NCI-H345 (cell line): ENCODE measurements around the gene SNRNP70.

Experiments used
- DNase-seq: peaks from one replicate; lab custom pipeline; 2025; lab: John Stamatoyannopoulos, UW

Gene SNRNP70

DNA sequence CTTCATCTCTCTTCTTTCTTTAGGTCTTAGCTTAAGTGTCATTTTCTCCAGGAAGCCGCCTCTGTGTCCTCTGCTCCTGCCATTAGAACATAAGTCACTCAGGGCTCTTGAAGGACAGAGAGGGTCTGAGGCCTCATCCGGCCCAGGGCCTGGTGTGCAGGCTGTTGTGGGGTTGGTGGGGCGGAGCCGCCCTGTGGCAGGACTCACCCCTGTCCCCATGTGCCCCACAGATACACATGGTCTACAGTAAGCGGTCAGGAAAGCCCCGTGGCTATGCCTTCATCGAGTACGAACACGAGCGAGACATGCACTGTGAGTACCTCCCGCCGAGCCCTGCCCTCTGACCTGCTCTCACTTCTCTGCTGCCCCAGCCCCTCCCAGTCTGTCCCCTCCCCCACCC is 15.9 kb downstream of the SNRNP70 start:
- DNase-seq: no peak

DNA sequence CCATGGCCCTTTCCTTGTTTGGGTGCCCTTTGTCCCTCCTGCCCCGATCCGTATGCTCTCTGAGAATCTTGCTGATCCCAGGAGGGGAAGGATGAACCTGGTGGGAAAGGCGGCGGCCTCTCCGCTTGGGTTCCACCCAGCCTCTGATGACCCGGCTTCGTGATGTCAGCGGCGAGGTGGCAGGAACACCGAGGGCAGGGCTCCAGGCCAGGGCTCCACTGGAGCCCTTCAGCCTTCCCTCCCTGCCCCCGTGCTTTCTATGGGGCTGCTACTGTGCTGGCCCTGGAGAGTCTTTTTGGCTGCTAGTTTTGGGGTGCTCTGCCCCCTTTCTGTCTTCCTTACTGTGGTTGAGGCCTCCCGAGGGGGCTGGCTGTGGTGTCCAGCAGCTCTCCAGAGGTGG is 17.1 kb downstream of the SNRNP70 start:
- no peak for DNase-seq

DNA sequence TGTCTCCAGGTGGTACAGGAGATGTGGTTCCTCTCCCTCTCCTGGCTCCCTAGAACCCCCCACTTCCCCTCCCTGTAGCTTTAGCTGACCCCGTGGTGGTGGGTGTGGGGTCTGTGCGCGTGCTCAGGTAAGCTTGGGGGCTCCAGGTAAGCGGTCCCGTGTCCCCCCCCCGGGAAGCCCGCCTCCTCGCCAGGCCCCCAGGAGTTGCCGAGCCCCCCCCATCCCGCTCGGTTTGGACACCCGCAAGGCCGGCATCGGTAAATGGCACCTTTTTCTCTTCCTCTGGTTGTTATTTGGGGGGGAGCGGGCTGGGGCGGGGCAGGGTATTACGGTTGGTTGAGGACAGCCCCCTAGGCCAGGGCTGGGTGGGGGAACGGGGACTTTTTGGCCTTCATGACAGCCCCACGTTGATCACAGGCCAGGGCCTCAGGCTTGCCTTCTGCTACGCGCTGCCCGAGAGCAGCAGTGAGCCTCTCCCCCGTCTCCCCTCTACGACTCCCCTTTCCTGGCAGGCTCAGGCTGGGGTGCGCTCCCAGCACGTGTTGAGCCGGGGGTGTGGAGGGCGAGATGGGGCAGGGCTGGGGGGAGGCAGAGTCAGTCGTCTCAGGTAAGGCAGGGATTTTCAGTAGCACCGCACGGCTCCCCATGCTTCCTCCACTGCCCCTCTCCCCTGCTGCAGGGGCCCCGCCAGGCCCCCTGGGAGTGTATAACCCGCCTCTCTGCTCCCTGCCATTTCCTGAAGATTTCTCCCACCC is 18.3 kb downstream of the SNRNP70 start:
- DNase-seq: no peak

DNA sequence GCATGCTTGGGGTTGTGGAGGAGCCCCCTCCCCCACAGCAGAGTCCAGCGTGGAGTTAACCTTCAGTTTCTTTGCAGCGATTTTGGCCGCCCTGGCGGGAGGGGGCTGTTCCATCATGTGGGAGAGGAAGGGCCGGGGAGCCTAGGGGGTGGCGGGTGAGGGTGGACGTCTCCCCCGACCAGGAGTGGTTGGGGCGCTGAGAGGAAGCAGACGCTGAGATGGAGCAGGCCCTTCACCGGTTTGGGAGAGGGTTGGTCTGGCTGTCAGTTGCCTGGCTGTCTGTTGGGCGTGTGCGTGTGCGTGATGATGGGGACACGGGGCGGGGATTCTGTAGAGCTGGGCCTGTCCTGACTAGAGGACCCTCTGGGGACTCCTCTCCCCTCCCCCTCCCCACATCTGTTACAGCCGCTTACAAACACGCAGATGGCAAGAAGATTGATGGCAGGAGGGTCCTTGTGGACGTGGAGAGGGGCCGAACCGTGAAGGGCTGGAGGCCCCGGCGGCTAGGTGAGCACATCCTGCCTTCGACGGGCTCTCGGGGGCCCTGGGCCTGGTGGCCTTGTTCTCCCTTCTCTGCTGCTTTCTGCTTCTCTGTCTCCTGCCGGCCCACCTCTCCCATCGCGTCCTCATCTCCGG is 19.1 kb downstream of the SNRNP70 start:
- no peak for DNase-seq

DNA sequence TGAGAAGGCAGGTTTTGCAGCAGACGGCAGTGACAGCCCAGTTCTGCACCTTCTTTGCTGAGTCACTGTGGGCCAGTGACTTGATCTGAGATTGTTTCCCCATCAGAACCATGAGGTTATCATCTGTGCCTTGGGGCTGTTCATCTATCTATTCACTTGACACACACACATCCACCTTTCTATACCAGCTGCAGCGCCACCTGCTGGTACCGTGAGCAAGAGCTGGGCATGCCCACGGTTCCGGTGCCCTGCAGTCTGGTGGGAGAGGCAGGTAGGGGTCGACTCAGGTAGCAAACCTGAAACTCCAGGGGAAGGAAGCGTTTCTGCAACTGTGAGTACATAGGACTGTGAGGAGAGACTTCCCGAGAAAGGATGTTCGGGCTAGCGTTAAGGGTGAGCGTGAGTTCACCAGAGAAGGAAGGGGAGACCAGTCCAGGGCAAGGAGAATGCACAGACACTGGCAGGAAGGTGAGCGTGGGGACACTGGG is 21.4 kb downstream of the SNRNP70 start:
- peak; percentile 33 for DNase-seq

DNA sequence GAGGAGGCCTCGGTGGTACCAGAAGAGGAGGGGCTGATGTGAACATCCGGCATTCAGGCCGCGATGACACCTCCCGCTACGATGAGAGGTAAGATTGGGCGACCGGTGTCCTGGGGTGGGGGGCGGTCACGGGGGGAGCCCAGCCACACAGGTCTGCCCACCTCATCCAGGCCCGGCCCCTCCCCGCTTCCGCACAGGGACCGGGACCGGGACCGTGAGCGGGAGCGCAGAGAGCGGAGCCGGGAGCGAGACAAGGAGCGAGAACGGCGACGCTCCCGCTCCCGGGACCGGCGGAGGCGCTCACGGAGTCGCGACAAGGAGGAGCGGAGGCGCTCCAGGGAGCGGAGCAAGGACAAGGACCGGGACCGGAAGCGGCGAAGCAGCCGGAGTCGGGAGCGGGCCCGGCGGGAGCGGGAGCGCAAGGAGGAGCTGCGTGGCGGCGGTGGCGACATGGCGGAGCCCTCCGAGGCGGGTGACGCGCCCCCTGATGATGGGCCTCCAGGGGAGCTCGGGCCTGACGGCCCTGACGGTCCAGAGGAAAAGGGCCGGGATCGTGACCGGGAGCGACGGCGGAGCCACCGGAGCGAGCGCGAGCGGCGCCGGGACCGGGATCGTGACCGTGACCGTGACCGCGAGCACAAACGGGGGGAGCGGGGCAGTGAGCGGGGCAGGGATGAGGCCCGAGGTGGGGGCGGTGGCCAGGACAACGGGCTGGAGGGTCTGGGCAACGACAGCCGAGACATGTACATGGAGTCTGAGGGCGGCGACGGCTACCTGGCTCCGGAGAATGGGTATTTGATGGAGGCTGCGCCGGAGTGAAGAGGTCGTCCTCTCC is 22.6 kb downstream of the SNRNP70 start:
- no peak for DNase-seq

DNA sequence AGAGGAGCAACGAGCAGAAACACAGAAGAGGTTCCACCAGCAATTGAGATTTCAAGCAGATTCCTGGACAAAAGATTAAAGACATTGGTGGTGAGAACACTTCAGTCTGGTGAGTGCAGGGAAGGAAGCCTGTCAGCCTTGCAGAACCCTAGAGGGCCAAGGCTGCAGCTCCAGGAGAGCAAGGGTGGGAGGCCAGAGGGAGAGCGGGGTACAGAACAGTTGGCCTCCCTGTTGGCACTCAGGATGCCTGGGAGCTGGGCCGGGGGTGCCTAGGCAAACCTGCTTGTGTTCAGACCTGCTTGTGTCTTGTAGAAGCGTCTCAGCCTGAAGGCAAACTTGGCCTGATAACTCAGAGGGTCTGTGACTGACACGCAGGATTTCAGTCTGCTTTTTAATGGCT is 23.8 kb downstream of the SNRNP70 start:
- no peak for DNase-seq

DNA sequence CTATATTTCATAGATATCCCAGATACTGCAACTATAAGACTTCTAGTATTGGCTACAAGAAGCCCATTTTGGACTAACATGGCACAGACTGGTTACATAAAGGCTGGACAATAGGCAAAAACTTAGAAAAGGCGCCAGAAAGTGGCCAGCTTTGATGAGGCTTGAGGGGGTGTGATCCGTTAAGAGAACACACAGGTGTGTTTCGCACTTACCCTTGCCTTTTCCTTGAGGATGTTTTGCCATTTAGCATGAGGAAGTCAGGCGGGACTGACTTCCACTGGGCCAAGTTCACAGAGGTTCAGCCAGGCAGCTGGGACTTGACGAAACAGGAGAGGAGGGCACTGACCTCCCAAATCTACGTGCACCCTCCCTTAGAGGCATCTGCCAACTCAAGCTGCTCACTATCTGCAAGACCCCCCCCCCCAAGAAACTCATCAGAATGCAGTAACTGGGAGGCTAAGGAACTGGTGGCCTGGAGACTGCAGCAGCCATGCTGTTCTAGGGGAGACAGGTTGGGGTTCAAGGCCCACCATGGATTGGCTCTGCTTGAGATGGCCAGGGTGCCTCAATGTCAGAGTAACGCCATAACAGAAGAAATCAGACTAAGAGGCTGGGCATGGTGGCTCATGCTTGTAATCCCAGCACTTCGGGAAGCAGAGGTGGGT is 24.4 kb downstream of the SNRNP70 start:
- DNase-seq: no peak

DNA sequence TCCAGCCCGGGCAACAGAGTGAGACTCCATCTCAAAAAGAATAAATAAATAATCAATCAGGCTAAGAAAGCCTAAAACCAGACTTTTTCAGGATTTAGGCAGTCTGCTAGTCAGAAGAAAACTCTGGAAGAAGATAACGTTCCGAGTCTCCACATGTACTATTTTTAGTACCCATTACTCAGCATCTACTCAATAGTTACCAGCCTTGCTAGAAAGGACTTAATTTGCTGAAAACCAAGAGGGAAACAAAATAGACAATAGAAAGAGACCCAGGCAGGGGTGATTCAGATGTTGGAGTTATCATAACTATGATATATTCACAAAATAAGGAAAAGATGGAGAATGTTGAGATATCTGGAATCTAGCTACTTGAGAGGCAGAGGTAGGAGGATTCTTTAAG is 25.3 kb downstream of the SNRNP70 start:
- DNase-seq: no peak

DNA sequence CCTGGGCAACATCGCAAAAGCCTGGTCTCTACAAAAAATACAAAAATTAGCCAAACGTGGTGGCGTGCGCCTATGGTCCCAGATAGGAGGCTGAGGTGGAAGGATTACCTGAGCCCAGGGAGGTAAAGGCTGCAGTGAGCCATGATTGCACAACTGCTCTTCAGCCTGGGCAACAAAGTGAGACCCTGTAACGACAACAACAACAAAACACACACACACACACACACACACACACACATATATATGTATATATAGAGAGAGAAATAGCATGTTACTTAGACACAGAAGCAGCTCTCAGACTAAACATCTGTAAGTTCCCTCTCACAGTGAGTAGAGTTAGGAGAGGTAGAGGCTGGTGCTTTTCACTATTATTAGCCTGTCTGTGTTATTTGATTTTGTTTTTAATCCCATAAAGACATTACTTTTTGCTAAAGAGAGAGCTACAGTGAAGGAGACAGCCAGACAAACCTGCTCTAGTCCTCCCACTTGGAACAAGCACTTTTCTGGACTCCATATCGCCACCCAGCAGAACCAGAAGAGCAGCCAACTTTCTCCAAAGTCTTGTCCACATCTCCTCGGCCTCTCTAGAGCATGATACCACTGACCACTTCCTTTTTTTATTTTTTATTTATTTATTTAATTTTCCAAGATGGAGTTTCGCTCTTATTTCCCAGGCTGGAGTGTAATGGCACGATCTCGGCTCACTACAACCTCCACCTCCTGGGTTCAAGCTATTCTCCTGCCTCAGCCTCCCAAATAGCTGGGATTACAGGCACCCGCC is 26.2 kb downstream of the SNRNP70 start:
- DNase-seq: no peak

DNA sequence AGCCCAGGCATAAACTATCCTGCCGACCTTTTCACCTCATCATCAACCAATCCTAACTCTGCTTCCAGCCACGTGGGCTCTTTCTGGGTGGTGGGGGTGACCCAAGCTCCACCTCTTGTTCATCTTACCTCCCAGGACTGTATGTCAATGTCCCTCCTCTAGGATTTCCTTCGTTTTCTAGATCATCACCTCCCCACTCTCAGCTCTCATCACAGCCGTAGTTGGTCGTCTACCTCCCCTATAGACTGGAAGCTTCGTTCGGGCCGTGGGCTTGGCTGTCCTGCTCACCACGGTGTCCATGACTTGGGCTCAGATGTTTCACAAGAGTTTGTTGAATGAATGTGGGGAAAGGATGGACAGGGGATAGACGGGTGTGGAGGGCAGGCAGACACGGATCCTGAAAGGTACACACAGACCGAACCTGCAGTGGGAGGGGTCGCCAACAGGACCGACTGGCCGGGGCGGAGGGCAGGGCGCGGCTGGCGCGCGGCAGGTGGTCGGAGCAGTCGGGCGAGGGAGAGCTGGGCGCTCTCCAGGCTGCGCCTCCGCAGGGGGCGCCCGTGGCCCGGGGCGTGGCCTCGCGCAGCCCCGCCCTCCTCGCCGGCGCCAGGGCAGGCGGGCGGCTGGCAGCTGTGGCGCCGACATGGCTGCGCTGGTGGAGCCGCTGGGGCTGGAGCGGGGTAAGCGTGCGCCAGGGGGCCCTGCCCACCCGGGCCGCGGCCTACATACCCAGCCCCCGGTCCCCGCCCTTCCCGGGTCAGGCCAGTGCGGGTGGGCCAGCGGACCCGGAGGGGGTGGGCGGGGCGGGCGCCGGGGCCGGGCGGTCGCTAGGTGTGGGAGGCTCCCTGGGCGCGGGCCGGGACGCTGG is 28.7 kb downstream of the SNRNP70 start, which contains the start of gene LIN7B:
Gene LIN7B, plus strand, starts transcription at position 609 of the 868 bp plus-strand sequence. Its CDS starts 35 bp downstream, at position 644.
- DNase-seq: peak; percentile 61

DNA sequence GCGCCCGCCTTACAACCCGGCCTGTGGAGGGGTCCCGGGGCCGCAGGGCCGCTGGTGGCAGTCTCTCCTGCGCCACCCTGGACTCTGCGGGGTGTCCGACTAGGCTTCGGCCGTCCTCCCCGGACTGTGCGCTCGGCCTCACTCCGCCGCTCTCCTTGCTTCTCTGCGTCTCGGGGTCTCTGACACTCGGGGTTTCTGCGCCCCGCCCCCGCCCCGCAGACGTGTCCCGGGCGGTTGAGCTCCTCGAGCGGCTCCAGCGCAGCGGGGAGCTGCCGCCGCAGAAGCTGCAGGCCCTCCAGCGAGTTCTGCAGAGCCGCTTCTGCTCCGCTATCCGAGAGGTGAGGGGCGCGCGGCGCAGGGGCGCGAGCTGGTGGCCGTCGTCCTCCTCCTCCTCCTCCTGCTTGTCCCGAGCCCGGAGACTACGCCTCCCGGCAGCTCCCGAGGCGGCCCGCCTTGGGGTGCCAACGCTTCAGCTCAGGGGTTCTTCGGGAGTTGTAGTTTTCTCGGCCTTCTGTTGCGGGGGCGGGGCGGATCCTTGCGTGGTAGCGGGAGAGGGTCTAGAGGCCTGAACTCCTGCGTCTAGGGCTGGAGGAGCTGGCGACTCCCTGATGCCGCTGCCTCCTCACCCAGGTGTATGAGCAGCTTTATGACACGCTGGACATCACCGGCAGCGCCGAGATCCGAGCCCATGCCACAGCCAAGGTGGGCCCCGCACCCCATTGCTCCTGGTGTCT is 29.5 kb downstream of the SNRNP70 start:
- DNase-seq: peak; percentile 31

DNA sequence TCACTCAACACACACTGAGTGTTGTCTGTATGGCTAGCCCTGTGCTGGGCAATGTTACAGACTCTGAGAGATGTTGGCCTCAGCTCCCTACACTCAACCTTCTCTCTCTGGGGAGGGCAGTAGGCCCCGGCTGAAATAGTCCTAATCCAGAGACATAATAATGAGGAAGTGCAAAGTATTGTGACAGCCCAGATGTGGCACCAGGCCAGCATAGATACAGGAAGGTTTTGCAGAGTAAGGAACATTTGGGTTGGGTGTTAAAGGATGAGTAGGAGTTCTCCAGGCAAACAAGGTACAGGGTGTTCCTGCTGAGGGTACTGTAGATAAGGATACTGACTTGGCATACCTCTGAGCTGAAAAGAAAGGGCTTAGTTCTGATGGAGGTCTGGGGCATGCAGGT is 31.3 kb downstream of the SNRNP70 start:
- DNase-seq: no peak

DNA sequence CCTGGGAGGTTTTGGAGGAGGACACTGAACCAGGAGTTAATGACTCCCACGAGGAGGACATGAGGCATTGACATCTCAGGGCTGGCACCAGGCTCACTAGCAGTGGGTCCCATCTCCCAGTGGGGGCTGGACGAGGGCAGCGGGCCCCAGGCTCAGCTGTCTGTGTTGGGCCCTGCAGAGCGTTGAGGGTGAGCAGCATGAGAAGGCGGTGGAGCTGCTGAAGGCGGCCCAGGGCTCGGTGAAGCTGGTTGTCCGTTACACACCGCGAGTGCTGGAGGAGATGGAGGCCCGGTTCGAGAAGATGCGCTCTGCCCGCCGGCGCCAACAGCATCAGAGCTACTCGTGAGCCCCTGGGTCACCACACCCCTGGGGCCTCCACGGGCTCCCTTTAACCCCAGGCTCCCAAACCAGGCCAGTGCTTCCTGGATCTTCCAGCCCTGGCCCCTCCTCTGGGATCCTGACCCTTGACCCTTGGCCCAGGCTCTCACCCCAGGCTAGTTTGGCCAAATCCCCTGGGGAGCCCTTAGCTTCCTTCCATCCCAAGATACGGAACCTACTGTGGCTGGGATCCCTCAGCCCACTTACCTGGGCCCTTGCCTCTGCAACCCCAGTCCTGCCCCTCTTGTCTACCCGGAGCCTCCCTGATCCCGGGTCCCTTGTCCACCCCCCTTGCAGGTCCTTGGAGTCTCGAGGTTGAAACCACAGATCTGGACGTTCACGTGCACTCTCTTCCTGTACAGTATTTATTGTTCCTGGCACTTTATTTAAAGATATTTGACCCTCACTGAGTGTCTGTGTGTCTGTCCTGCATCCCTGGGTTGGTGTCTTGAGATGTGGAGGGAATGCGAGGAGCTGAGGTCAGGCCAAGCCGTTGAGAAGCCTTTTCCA is 32.7 kb downstream of the SNRNP70 start:
- no peak for DNase-seq

DNA sequence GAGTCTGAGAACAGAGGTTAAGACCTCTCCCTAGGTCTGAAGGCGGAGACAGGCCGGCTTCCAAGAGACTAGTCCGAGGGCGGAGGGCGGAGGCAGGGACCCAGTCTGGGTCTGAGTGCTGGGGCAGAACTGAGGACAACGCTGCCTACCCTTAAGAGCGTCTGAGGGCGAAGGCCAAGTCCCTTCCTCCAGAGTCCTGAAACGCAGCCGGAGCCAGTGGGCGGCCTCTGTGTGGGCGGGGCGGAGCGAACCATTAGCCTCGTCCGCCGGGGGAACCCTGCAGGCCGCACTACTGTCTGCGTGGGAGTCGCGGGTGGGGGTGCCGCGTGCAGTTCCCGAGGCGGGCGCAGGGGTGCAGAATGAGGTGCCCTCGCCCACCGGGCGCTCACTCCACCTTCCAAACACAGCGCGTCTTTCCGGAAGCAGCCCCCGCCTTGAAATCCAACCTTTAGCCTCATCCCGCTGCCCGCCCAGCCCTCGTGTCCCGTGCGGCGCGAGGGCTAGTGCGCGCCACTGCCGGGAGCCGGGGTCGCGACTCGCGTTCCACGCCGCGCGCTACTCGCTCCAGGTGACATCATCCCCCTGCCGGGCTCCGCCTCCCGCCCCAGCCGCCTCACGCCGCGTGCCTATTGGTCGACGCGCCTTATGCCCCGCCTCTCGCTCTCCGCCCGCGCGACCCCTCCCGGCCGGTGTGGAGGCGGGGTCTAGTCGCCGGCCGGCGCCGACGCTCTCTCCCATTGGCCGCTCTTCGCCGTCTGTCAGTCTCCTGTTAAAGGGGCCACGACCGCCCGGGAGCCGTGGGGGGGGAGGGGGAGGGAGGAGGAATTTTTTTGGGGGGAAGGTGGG is 33.5 kb downstream of the SNRNP70 start, which contains the start of gene C19orf73:
Gene C19orf73, minus strand, starts transcription at position 579 of the 846 bp plus-strand sequence. Its CDS starts 121 bp downstream, at position 458.
- DNase-seq: peak; percentile 90

DNA sequence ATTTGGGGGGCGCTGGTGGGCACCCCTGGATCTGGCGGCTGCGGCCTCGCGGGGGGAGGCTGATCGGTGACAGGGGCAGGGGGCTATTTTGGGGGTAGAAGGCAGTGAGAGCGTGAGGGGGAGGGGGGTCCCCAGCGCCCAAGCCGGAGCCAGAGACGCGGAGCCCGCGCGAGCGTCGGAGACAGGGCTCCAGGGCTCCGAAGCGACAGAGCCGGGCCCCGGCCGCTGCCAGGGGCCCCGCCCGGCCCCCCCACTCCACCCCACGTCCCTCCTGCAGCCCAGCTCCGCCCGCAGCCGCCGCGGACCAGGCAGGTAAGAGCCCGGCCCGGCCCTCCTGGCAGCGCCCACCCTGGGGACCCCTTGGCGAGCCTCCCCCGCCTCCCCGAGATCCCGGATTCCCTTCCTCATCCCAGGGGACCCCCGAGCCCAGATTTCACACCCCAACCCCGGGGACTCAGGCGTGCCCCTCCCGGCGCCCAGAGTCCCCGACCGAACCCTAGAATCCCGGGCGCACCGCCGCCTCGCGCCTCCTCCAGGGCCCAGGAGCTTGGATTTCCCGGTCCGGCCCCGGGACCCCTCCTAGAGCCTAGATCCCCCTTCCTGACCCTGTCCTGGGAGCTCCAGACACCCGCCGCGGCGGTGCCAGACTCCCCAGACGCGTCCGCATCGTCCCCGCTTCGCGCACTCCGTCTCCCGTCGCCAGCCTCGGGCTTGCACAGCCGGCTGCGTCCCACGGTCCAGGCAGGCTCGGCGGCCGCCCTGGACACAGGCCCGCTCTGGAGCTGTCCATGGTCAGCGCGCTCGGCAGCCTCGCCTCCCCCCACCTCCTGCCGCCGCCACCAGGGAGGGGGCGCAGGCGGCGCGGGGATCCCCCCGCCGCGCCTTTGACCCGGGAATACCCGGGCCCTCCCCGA is 34.4 kb downstream of the SNRNP70 start, which contains the start of gene PPFIA3:
Gene PPFIA3, plus strand, starts transcription at position 134 of the 914 bp plus-strand sequence. CDS start 8,330 bp downstream, outside the sequence.
- no peak for DNase-seq
